Mesendoderm (in vitro differentiated cells): ENCODE measurements around the gene IGFLR1.

Source experiments
- DNase-seq: peaks from one replicate; pipeline ENCODE4 v3.0.0; 2013
- H2AK5ac ChIP-seq: 2 replicates; pipeline ENCODE4 v1.6.1; 2013; ENCODE audit warnings: low read length, inconsistent platforms
- H2BK120ac ChIP-seq: 2 replicates; pipeline ENCODE4 v1.6.1; 2013; ENCODE audit warnings: low read depth, mild to moderate bottlenecking, low read length, moderate library complexity, mixed read lengths
- H2BK15ac ChIP-seq: replicated peaks from 2 replicates; pipeline ENCODE4 v1.6.1; 2013; ENCODE audit warnings: low read depth, mild to moderate bottlenecking, moderate library complexity
- H2BK5ac ChIP-seq: 2 replicates; pipeline ENCODE4 v1.6.1; 2013; ENCODE audit warnings: low read length, inconsistent platforms
- H3K18ac ChIP-seq: 2 replicates; pipeline ENCODE4 v1.6.1; 2013; ENCODE audit warnings: mild to moderate bottlenecking, low read length, mixed read lengths
- H3K23ac ChIP-seq: one replicate; pipeline ENCODE4 v1.6.1; 2013; ENCODE audit warnings: low read length
- H3K27ac ChIP-seq: 2 replicates; pipeline ENCODE4 v1.5.1; 2013; ENCODE audit warnings: low read depth, mild to moderate bottlenecking, inconsistent platforms, low read length, moderate library complexity
- H3K27me3 ChIP-seq: 2 replicates; pipeline ENCODE4 v1.6.1; 2013; ENCODE audit warnings: low read length, control low read depth, mild to moderate bottlenecking, inconsistent platforms; ENCODE audit not compliant: insufficient read depth, poor library complexity
- H3K36me3 ChIP-seq: 2 replicates; pipeline ENCODE4 v1.6.1; 2013; ENCODE audit warnings: low read length, inconsistent platforms; ENCODE audit not compliant: control insufficient read depth, insufficient read depth
- H3K4ac ChIP-seq: one replicate; pipeline ENCODE4 v1.6.1; 2013; ENCODE audit warnings: low read depth, mild to moderate bottlenecking, low read length, moderate library complexity
- H3K4me1 ChIP-seq: 2 replicates; pipeline ENCODE4 v1.6.1; 2013; ENCODE audit warnings: low read depth, low read length, inconsistent platforms; ENCODE audit not compliant: control insufficient read depth
- H3K4me2 ChIP-seq: 2 replicates; pipeline ENCODE4 v1.6.1; 2013; ENCODE audit warnings: low read length
- H3K4me3 ChIP-seq: 2 replicates; pipeline ENCODE4 v1.5.1; 2013; ENCODE audit warnings: mild to moderate bottlenecking, low read length
- H3K56ac ChIP-seq: one replicate; pipeline ENCODE4 v1.6.1; 2013; ENCODE audit warnings: low read length
- H3K79me1 ChIP-seq: 2 replicates; pipeline ENCODE4 v1.6.1; 2013; ENCODE audit warnings: low read length, inconsistent platforms
- H3K79me2 ChIP-seq: 2 replicates; pipeline ENCODE4 v1.6.1; 2013; ENCODE audit warnings: mild to moderate bottlenecking, low read length; ENCODE audit not compliant: control insufficient read depth, insufficient read depth
- H3K9ac ChIP-seq: 2 replicates; pipeline ENCODE4 v1.6.1; 2013; ENCODE audit warnings: low read length, inconsistent platforms
- H4K5ac ChIP-seq: one replicate; pipeline ENCODE4 v1.6.1; 2013; ENCODE audit warnings: low read length
- H4K8ac ChIP-seq: one replicate; pipeline ENCODE4 v1.6.1; 2013; ENCODE audit warnings: low read depth, mild to moderate bottlenecking, control low read depth, low read length, moderate library complexity
- WGBS: extraction: QIAGEN DNeasy Blood & Tissue Kit; methylation state at CpG from one replicate; pipeline ENCODE4 v1.1.7; 2013; ENCODE audit warnings: low lambda C conversion rate, missing lambda C conversion rate; ENCODE audit not compliant: insufficient coverage; ENCODE audit errors: extremely low coverage; 5-methylcytosine and 5-hydroxymethylcytosine counted together

The IGFLR1 gene

DNA sequence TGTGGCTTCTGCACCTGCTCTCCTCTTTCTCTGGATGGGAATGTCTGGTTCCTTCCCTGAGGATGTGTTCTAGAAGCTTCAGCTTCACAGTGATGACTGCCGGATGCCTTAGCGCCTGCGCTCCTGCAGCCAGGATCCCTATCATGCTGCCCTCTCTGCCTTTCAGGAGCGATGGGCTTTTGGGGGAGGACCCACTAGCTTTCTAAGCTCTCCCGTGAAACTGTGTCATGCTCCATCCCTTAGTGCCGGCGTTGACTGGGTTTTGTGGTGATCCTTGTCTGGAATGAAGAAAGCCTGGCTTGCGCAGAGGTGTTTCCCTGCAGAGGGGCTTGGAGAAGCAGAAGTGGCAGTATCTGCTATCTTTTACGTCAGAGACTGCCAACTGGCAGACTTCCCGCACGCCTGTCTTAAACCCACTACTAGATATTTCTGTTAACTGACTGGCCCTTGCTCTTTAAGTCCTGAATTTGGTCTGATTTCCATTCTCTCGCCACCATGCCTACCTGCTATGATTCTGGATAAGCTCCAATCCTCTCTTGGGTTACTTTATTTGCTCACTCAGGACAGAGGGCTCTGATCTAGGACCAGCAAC is 28.3 kb downstream of the IGFLR1 start:
- Histone ChIP-seq H3K36me3 (no peaks in the 10 kb centered on the region), H3K23ac (no peak overlapping the region), H2BK120ac (no peak overlapping the region), H2BK5ac (no peak overlapping the region), H3K79me1 (peaks cover 4% of the 10 kb centered on the region), H3K4me3 (no peak overlapping the region), H3K18ac (no peak overlapping the region), H4K8ac (no peak overlapping the region), H3K9ac (no peak overlapping the region), H3K27me3 (no peaks in the 10 kb centered on the region), H3K27ac (no peak overlapping the region), H3K4me2 (no peak overlapping the region), H4K5ac (no peak overlapping the region), H3K56ac (no peak overlapping the region), H3K79me2 (peaks cover 8% of the 10 kb centered on the region), H2AK5ac (no peak overlapping the region), H3K4me1 (peaks cover 4% of the 10 kb centered on the region), H3K4ac (no peak overlapping the region), H2BK15ac (no peak overlapping the region)
- DNase-seq: no peak
- no CpG with 5 or more reads among the region's 12 CpGs for WGBS

DNA sequence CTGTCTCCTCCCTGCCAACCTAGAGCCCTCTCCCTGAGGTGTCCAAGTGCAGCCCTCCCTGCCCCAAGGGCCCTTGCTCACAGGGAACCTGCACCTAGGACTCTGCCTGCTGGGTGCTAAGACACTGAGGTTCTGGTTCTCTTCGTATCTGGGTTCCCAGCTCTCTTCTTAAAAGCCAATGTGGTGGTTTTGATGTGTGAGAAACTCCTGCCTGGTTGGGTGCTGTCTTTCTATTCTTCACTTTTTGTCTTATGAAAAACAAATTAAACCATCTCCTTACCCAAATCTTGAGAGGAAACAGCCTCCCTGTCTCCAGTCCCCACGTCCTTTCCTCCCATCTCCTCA is 28.8 kb downstream of the IGFLR1 start:
- no CpG with 5 or more reads among the region's 2 CpGs for WGBS
- no peak overlapping the region for H3K27ac ChIP-seq
- H4K5ac ChIP-seq: no peak overlapping the region
- peaks cover 1% of the 10 kb centered on the region for H3K79me1 ChIP-seq
- H3K36me3 ChIP-seq: no peaks in the 10 kb centered on the region
- peaks cover 2% of the 10 kb centered on the region for H3K4me1 ChIP-seq
- no peak overlapping the region for H2AK5ac ChIP-seq
- no peak overlapping the region for H2BK5ac ChIP-seq
- peaks cover 3% of the 10 kb centered on the region for H3K79me2 ChIP-seq
- H4K8ac ChIP-seq: no peak overlapping the region
- no peak overlapping the region for H2BK15ac ChIP-seq
- no peak overlapping the region for H3K18ac ChIP-seq
- H2BK120ac ChIP-seq: no peak overlapping the region
- no peak overlapping the region for H3K56ac ChIP-seq
- no peak overlapping the region for H3K23ac ChIP-seq
- no peak overlapping the region for H3K4me2 ChIP-seq
- DNase-seq: no peak
- no peak overlapping the region for H3K9ac ChIP-seq
- no peak overlapping the region for H3K4ac ChIP-seq
- no peak overlapping the region for H3K4me3 ChIP-seq
- no peaks in the 10 kb centered on the region for H3K27me3 ChIP-seq

DNA sequence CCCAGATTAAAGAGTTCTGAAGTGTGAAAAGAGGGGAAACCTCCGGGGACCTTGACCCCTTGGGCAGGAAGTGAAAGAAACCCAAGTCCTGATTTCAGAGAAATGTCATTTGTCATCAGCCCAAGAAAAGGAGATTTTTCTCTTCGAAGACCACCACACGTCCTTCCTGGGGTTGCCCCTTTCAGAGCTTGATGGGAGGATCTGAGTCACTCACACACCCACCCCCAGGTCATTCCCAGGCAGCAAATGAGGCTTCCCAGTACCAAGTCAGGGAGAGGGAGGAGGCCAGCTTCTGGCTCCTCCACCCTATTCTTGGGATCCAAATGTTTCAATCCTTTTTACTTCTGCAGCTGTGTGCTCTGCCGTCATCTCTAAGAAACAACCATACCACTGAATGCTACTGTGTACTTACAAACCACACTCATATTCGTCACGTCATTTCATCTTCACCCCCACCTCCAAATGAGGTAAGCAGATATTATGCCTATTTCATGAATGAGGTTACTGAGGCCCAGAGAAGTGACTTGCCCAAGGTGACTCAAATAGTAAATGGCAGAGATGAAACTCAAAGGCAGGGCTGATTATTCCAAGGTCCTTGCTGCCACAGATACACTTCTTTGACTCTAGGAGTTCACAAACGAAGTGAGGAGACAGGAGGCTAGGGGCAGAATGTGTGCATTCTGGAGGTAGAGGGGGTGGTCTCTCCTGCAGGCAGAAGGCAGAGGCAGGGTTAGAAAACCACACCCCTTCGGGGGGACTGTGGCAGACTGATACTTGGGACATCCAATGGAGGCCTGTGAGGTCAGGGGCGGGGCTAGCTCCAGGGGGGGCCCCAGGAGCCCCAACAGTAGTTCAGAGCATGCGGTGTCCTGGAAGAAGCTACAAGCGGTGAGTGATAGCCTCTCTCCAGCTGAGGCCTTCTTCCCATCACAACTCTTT is 29.4 kb downstream of the IGFLR1 start:
- H4K8ac ChIP-seq: no peak overlapping the region
- 100% methylated on average over 2 of the region's 11 CpGs for WGBS
- no peak overlapping the region for H2BK5ac ChIP-seq
- H3K4me2 ChIP-seq: no peak overlapping the region
- H4K5ac ChIP-seq: no peak overlapping the region
- H3K18ac ChIP-seq: no peak overlapping the region
- H3K36me3 ChIP-seq: no peaks in the 10 kb centered on the region
- H3K56ac ChIP-seq: no peak overlapping the region
- H2BK15ac ChIP-seq: no peak overlapping the region
- no peak overlapping the region for H3K27ac ChIP-seq
- no peak overlapping the region for H3K4me3 ChIP-seq
- H3K9ac ChIP-seq: no peak overlapping the region
- H3K27me3 ChIP-seq: no peaks in the 10 kb centered on the region
- no peaks in the 10 kb centered on the region for H3K79me1 ChIP-seq
- no peak overlapping the region for H2AK5ac ChIP-seq
- no peak overlapping the region for H3K4ac ChIP-seq
- no peak for DNase-seq
- no peaks in the 10 kb centered on the region for H3K79me2 ChIP-seq
- peaks cover 2% of the 10 kb centered on the region for H3K4me1 ChIP-seq
- H3K23ac ChIP-seq: no peak overlapping the region
- no peak overlapping the region for H2BK120ac ChIP-seq

DNA sequence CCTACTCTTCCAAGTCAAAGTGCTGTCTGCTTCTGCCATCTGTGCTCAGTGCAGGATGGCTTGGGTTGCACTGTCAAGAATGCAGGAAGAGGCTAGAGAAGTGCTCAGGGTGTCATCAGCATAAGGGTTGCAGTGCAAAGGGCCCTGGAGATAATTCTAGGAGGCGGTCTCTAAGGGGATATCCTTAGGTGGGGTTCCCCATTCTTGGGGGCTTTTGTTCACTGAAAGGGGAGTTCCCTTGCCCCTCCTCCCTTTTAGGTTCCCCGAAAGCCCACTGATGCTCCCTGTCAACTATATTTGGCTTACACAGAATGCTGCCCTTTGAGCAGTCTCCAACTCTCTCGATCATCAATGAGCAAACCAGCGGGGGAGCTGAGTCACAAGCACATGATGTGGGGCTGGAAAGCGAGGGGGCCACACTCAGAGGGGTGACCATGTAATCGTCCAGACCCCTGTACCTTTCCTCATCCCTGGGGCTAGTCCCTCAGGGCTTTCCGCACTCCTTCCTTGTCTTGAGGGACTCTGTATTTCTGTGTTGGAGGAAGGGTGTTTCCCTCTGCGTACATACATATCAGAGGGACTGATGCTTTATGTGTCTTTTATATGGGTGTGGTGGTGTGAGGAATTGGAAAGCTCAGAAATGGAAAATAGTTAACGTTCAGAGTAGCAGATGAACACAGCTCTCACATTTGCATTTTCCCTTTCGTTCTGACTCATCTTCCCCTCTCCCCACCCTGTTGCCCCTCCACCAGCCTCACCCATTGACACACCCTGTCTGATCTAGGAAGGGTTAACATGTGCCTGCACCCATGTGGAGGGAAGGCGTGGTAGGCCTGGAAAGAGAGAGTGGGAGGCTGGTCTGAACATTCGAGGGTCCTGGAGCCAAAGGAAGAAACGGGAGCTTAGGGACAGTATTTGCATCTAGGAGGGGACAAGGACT is 31.2 kb downstream of the IGFLR1 start:
- H3K79me2 ChIP-seq: no peaks in the 10 kb centered on the region
- H3K36me3 ChIP-seq: no peaks in the 10 kb centered on the region
- no peaks in the 10 kb centered on the region for H3K27me3 ChIP-seq
- H3K56ac ChIP-seq: no peak overlapping the region
- no peak overlapping the region for H3K23ac ChIP-seq
- no CpG with 5 or more reads among the region's 13 CpGs for WGBS
- H3K79me1 ChIP-seq: no peaks in the 10 kb centered on the region
- H3K4me1 ChIP-seq: peaks cover 2% of the 10 kb centered on the region
- H2AK5ac ChIP-seq: no peak overlapping the region
- H2BK15ac ChIP-seq: no peak overlapping the region
- H3K4me3 ChIP-seq: no peak overlapping the region
- H3K18ac ChIP-seq: no peak overlapping the region
- no peak overlapping the region for H3K9ac ChIP-seq
- DNase-seq: no peak
- H4K8ac ChIP-seq: no peak overlapping the region
- no peak overlapping the region for H2BK5ac ChIP-seq
- H2BK120ac ChIP-seq: no peak overlapping the region
- no peak overlapping the region for H3K27ac ChIP-seq
- H3K4ac ChIP-seq: no peak overlapping the region
- H4K5ac ChIP-seq: no peak overlapping the region
- no peak overlapping the region for H3K4me2 ChIP-seq

DNA sequence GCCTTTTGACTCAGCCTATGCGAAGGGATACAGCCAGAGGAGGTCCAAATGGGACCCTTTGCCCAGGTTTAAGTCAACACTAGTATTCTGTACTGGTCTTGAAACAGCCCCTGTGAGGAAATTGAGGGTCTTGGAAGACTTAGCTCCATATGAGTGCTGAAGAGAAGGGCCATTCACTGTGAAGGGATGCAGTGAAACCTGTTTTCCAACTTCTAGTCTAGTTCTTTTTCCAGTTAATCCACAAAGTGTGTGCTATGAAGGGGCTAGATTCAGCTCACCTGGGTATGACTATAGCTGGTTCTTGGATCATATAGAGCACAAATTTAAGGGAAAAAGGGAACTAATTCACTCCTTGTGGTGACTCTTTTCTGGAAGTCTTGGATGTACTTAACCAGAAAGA is 33.9 kb downstream of the IGFLR1 start:
- H2BK15ac ChIP-seq: no peak overlapping the region
- no peaks in the 10 kb centered on the region for H3K36me3 ChIP-seq
- H3K79me1 ChIP-seq: no peaks in the 10 kb centered on the region
- no peak overlapping the region for H3K4me3 ChIP-seq
- no peak overlapping the region for H3K23ac ChIP-seq
- WGBS: no CpG with 5 or more reads among the region's 1 CpG
- H3K9ac ChIP-seq: no peak overlapping the region
- no peaks in the 10 kb centered on the region for H3K27me3 ChIP-seq
- no peak for DNase-seq
- no peak overlapping the region for H4K5ac ChIP-seq
- no peak overlapping the region for H3K4ac ChIP-seq
- no peak overlapping the region for H2AK5ac ChIP-seq
- no peaks in the 10 kb centered on the region for H3K79me2 ChIP-seq
- H3K56ac ChIP-seq: no peak overlapping the region
- no peak overlapping the region for H2BK120ac ChIP-seq
- no peak overlapping the region for H3K4me2 ChIP-seq
- no peak overlapping the region for H3K18ac ChIP-seq
- H3K27ac ChIP-seq: no peak overlapping the region
- H4K8ac ChIP-seq: no peak overlapping the region
- no peaks in the 10 kb centered on the region for H3K4me1 ChIP-seq
- no peak overlapping the region for H2BK5ac ChIP-seq
